Endothelial cell of umbilical vein (primary cell): Measurements from ENCODE around the gene ZNF483.
"Not testable (repeated sequence)": the region's sequence is repeated elsewhere in the genome, so short reads cannot be mapped to it uniquely, and the experiment has no call there.

Experiments used
- FOS ChIP-seq: IDR thresholded peaks from 2 replicates; pipeline ENCODE4 v1.6.1; 2011; ENCODE audit warnings: mild to moderate bottlenecking, low read length, moderate library complexity, borderline replicate concordance; ENCODE audit not compliant: insufficient read depth
- POLR2AphosphoS5 ChIP-seq: IDR thresholded peaks from 2 replicates; pipeline ENCODE4 v1.6.1; 2012; ENCODE audit warnings: low read depth, mild to moderate bottlenecking, control low read depth, low read length, moderate library complexity; ENCODE audit not compliant: insufficient read depth
- TF ChIP-seq, protein P1 (sequence below), 2 donors: IDR thresholded peaks; 1 replicate in 1 of 2; 2 replicates in 1 of 2; pipeline ENCODE4 v1.5.1; 2011; ENCODE audit warnings: low read length in 2 of 2, mild to moderate bottlenecking in 2 of 2, moderate library complexity in 2 of 2, control low read depth in 1 of 2, inconsistent platforms in 1 of 2, low read depth in 1 of 2; ENCODE audit not compliant: insufficient read depth in 1 of 2; ENCODE audit errors: extremely low read depth in 1 of 2

DNA sequence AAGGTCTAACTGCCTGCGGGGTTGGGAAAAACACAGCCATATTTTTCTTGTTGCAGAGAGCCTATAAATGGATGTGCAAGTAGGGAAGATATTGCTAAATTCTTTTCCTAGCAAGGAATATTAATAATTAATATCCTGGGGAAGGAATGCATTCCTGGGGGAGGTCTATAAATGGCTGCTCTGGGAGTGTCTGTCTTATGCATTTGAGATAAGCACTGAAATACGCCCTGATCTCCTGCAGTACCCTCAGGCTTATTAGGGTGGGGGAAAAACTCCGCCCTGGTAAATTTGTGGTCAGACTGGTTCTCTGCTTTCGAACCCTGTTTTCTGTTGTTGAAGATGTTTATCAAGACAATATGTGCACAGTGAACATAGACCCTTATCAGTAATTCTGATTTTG lies 43.1 kb downstream of the ZNF483 start:
- TF ChIP-seq, protein P1, sequence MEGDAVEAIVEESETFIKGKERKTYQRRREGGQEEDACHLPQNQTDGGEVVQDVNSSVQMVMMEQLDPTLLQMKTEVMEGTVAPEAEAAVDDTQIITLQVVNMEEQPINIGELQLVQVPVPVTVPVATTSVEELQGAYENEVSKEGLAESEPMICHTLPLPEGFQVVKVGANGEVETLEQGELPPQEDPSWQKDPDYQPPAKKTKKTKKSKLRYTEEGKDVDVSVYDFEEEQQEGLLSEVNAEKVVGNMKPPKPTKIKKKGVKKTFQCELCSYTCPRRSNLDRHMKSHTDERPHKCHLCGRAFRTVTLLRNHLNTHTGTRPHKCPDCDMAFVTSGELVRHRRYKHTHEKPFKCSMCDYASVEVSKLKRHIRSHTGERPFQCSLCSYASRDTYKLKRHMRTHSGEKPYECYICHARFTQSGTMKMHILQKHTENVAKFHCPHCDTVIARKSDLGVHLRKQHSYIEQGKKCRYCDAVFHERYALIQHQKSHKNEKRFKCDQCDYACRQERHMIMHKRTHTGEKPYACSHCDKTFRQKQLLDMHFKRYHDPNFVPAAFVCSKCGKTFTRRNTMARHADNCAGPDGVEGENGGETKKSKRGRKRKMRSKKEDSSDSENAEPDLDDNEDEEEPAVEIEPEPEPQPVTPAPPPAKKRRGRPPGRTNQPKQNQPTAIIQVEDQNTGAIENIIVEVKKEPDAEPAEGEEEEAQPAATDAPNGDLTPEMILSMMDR (IDR thresholded peaks at IDR 0.05; ENCODE audit: extremely low read depth in 1 of 2, insufficient read depth in 1 of 2, low read depth in 1 of 2, low read length in 2 of 2): not testable (repeated sequence)
- TF ChIP-seq POLR2AphosphoS5, FOS: not testable (repeated sequence)
